GM04504 (cell line): Measurements from ENCODE around the gene RNF114.
A peak's percentile ranks its signal among the peaks of the same experiment; 100 is the strongest.
"Not testable (repeated sequence)": the region's sequence is repeated elsewhere in the genome, so short reads cannot be mapped to it uniquely, and the experiment has no call there.

ENCODE experiments used
- DNase-seq: peaks from one replicate; pipeline ENCODE4 v3.0.0-alpha.2; 2012; ENCODE audit warnings: low read depth

Gene RNF114

GRCh38 chr20:49928411-49929141 lies 7.6 kb upstream of the RNF114 start:
- peak; percentile 64 for DNase-seq

GRCh38 chr20:49929142-49929494 lies 7.1 kb upstream of the RNF114 start:
- no peak for DNase-seq

GRCh38 chr20:49935746-49936152 lies 448 bp upstream of the RNF114 start:
- DNase-seq, result no peak

DNA sequence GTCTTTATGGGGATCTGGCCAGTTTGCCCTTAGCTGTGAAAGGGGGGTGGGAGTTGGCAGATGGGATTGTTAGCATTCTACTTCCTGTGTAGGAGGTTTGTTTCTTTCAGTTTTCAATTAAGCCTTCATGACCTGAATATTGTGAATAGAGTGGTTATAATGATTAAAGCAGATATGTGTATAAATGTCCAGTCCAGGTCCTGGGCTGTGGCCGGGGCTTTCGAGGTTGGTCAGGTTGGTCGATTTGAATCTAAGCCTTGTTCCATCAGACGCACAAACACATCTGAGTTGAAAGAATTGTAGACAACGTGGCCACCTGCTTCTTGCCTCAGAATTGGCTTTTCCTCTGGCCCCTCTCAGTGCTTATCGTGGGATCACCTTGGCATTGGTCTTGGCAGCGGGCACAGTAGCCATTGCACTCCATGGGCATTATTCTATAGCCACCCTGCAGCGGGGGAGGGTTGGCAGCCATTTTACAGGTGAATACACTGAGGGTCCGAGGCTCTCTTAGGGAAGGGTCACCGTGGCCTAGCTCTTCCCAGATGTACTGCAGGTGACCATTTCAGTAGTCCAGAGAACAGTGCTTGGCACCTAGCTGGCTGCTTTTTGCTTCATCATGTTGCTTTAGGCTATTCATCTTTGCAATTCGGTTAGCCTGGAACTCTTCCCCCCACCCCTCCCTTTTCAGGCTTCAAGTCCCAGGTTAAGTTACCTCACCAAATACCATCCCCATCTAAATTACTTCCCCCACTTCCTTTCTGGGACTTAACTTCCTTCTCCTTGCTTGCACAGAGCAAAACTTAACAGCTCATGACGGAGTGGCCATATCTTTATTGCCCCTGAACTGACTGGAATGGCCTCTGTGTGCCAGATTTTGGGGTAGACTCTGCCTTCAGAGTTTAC lies 1.1 kb downstream of the RNF114 start:
- DNase-seq, result no peak

GRCh38 chr20:49938173-49939163 lies 2.3 kb downstream of the RNF114 start:
- no peak for DNase-seq

- DNase-seq, result no peak
Measured at GRCh38 chr20:49941456-49941855, 5.3 kb downstream of the RNF114 start.

GRCh38 chr20:49942303-49942702 lies 6.1 kb downstream of the RNF114 start:
- no peak for DNase-seq

GRCh38 chr20:49942942-49943341 lies 6.7 kb downstream of the RNF114 start:
- no peak for DNase-seq

- no peak for DNase-seq
Measured at GRCh38 chr20:49945306-49945700, 9.1 kb downstream of the RNF114 start.

DNA sequence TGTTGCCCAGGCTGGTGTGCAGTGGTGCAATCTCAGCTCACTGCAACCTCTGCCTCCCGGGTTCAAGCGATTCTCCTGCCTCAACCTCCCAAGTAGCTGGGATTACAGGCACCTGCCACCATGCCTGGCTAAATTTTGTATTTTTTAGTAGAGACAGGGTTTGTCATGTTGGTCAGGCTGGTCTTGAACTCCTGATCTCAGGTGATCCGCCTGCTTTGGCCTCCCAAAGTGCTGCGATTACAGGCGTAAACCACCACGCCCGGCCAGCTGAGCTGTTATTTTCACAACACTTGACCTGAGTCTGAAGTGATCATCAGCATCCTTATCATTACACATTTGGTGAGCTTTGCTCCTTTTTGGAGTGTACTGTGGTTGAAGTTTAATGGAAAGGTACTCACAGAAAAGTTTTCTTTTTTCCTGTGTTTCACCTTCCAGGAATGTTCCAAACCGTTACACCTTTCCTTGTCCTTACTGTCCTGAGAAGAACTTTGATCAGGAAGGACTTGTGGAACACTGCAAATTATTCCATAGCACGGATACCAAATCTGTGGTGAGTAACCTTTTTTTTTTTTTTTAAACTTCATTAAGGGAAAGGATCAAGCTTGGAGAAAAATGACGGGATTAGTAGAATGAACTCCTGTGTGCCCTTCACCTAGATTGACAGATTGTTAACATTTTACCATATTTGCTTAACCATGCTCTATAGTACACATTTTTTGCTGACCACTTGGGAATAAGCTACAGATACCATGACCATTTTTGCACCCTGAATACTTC lies 9.7 kb downstream of the RNF114 start:
- DNase-seq, result no peak

GRCh38 chr20:49948178-49948577 lies 12.0 kb downstream of the RNF114 start:
- no peak for DNase-seq

GRCh38 chr20:49948809-49949507 lies 12.8 kb downstream of the RNF114 start:
- DNase-seq, result peak; percentile 73

GRCh38 chr20:49951151-49951550 lies 15.0 kb downstream of the RNF114 start:
- peak; percentile 46 for DNase-seq

DNA sequence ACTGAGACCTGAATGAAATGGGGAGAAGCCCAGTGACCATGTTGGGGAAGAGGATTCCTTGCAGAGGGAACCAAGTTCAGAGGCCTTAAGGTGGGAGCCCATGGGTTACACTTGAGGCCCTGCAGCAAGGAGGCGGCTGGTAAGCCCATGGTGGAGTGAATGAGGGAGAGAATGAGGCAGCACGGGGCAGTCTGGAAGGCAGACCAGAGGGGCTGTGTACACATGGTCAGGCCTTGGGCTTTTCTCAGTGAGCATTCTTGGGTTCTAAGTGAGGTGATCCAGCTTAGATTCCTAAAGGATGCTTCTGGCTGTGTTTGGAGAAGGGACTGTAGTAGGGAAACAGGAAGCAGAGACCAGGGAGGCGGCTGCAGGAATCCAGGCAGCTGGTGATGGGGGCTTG lies 19.0 kb downstream of the RNF114 start:
- DNase-seq, result no peak

DNA sequence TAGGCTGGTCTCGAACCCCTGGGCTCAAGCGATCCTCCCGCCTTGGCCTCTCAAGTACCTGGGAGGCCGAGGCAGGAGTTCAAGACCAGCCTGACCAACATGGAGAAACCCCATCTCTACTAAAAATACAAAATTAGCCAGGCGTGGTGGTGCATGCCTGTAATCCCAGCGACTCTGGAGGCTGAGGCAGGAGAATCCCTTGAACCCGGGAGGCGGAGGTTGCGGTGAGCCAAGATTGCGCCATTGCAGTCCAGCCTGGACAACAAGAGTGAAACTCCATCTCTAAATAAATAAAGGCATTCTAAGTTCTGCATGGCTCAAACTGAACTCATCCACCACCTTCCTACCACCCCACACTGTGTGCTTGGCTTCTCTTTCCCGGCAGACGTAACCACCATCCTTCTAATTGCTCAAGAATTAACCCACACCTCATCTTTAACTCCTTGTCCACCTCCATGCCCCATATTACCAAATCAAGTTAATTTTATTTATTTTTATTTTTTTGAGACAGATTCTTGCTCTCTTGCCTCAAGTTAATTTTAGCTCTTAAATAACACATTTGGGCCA lies 19.7 kb downstream of the RNF114 start:
- DNase-seq, result not testable (repeated sequence)

GRCh38 chr20:49956689-49957088 lies 20.5 kb downstream of the RNF114 start:
- DNase-seq, result no peak

DNA sequence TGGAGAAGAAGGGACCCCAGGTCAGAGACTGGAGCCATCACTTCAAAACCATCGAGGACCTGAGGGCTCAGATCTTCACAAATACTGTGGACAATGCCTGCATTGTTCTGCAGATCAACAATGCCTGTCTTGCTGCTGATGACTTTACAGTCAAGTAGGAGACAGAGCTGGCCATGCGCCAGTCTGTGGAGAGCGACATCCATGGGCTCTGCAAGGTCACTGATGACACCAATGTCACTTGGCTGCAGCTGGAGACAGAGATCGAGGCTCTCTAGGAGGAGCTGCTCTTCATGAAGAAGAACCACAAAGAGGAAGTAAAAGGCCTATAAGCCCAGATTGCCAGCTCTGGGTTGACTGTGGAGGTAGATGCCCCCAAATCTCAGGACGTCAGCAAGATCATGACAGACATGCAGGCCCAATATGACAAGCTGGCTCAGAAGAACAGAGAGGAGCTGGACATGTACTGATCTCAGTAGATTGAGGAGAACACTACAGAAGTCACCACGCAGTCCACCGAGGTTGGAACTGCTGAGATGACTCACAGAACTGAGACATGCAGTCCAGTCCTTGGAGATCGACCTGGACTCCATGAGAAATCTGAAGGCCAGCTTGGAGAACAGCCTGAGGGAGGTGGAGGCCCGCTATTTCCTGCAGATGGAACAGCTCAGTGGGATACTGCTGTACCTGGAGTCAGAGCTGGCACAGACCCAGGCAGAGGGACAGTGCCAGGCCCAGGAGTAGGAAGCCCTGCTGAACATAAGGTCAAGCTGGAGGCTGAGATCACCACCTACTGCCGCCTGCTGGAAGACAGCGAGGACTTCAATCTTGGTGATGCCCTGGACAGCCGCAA lies 21.1 kb downstream of the RNF114 start:
- not testable (repeated sequence) for DNase-seq

DNA sequence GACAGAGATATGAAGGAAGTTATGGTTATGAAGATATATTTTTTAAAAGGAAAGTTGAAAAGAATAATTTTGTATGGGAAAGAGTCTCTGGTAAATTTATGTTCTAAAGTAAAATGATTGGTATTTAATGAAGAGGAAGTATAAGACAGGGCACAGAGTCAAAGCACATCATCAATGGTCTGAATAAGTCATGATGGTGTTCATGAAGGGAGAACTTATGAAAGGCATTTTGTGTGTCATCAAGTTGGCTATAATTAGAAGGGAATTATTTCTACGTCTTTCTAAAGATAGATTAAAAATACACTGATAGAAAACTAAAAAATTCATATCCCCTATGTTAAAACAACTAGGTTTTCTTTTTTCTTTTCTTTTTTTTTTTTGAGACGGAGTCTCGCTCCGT lies 25.2 kb downstream of the RNF114 start:
- no peak for DNase-seq
